Measurements from ENCODE around the gene SLC25A6. TPM values are rescaled to one million over a fixed set of nuclear protein-coding genes. Genes with fewer than 3 reads are reported as not detected.
A peak's percentile ranks its signal among the peaks of the same experiment; 100 is the strongest.

SLC25A6 gene
- total RNA-seq, 2 donors from 2014 or later = 402 to 411 TPM

GRCh38 chrX:1392376-1393068, 609 bp upstream of the SLC25A6 start:
- ATAC-seq (replicated peaks in 1 of 2) = peak; percentile 28 to 32
- peak overlapping the region; percentile 90 to 96 for H3K4me3 Mint-ChIP-seq
- H3K9me3 Mint-ChIP-seq = no peaks in the 10 kb centered on the region
- H3K36me3 Mint-ChIP-seq (ENCODE audit: insufficient read depth in 2 of 2) = peaks cover 23 to 43% of the 10 kb centered on the region in 2 donors
- no peak for DNase-seq
- H3K27me3 Mint-ChIP-seq (ENCODE audit: low read depth) = no peaks in the 10 kb centered on the region
- H3K4me1 Mint-ChIP-seq (ENCODE audit: low read depth) = peaks cover 64% of the 10 kb centered on the region
- peak overlapping the region; percentile 95 for H3K27ac Mint-ChIP-seq

GRCh38 chrX:1391370-1391706, 575 bp downstream of the SLC25A6 start:
- Mint-ChIP-seq H3K27ac (peak overlapping the region; percentile 84), H3K9me3 (no peaks in the 10 kb centered on the region), H3K36me3 (ENCODE audit: insufficient read depth in 2 of 2) (peaks cover 27 to 43% of the 10 kb centered on the region in 2 donors), H3K4me1 (ENCODE audit: low read depth) (peaks cover 74% of the 10 kb centered on the region), H3K27me3 (ENCODE audit: low read depth) (no peaks in the 10 kb centered on the region), H3K4me3 (peak overlapping the region; percentile 90 to 96)
- DNase-seq = no peak
- ATAC-seq (replicated peaks in 1 of 2) = no peak

- H3K27ac Mint-ChIP-seq = peak overlapping the region; percentile 84
- peaks cover 70% of the 10 kb centered on the region for H3K4me1 Mint-ChIP-seq (ENCODE audit: low read depth)
- H3K27me3 Mint-ChIP-seq (ENCODE audit: low read depth) = no peaks in the 10 kb centered on the region
- peak overlapping the region; percentile 90 to 96 for H3K4me3 Mint-ChIP-seq
- DNase-seq (no peak), ATAC-seq (replicated peaks in 1 of 2) (no peak)
- H3K9me3 Mint-ChIP-seq = no peaks in the 10 kb centered on the region
- peaks cover 23 to 39% of the 10 kb centered on the region in 2 donors for H3K36me3 Mint-ChIP-seq (ENCODE audit: insufficient read depth in 2 of 2)
Observed at GRCh38 chrX:1390621-1391369, 1.1 kb downstream of the SLC25A6 start.

GRCh38 chrX:1389993-1390285, 2.0 kb downstream of the SLC25A6 start:
- no peaks in the 10 kb centered on the region for H3K27me3 Mint-ChIP-seq (ENCODE audit: low read depth)
- H3K27ac Mint-ChIP-seq = no peak overlapping the region
- H3K4me3 Mint-ChIP-seq = peak overlapping the region; percentile 50 to 61
- peaks cover 17 to 40% of the 10 kb centered on the region in 2 donors for H3K36me3 Mint-ChIP-seq (ENCODE audit: insufficient read depth in 2 of 2)
- H3K4me1 Mint-ChIP-seq (ENCODE audit: low read depth) = peaks cover 62% of the 10 kb centered on the region
- H3K9me3 Mint-ChIP-seq = no peaks in the 10 kb centered on the region
- ATAC-seq (replicated peaks in 1 of 2) (no peak), DNase-seq (no peak)

GRCh38 chrX:1389181-1389992, 2.5 kb downstream of the SLC25A6 start:
- Mint-ChIP-seq H3K36me3 (ENCODE audit: insufficient read depth in 2 of 2) (peaks cover 20 to 45% of the 10 kb centered on the region in 2 donors), H3K27me3 (ENCODE audit: low read depth) (no peaks in the 10 kb centered on the region), H3K9me3 (no peaks in the 10 kb centered on the region), H3K4me3 (peak overlapping the region; percentile 52 to 61), H3K27ac (peak overlapping the region; percentile 60), H3K4me1 (ENCODE audit: low read depth) (peaks cover 59% of the 10 kb centered on the region)
- ATAC-seq (replicated peaks in 1 of 2) = no peak
- DNase-seq = no peak

GRCh38 chrX:1388651-1389050, 3.3 kb downstream of the SLC25A6 start:
- Mint-ChIP-seq H3K27ac (peak overlapping the region; percentile 87), H3K9me3 (no peaks in the 10 kb centered on the region), H3K27me3 (ENCODE audit: low read depth) (no peaks in the 10 kb centered on the region), H3K4me1 (ENCODE audit: low read depth) (peaks cover 51% of the 10 kb centered on the region), H3K4me3 (peak overlapping the region; percentile 42 to 52), H3K36me3 (ENCODE audit: insufficient read depth in 2 of 2) (peaks cover 20 to 43% of the 10 kb centered on the region in 2 donors)
- DNase-seq = no peak
- no peak for ATAC-seq (replicated peaks in 1 of 2)

- Mint-ChIP-seq H3K4me3 (no peak overlapping the region), H3K9me3 (no peaks in the 10 kb centered on the region)
Observed at GRCh38 chrX:1387141-1387776, 4.7 kb downstream of the SLC25A6 start.

GRCh38 chrX:1386338-1387127, 5.4 kb downstream of the SLC25A6 start:
- ATAC-seq (replicated peaks in 1 of 2) = no peak
- Mint-ChIP-seq H3K36me3 (ENCODE audit: insufficient read depth in 2 of 2) (peaks cover 17 to 41% of the 10 kb centered on the region in 2 donors), H3K9me3 (no peaks in the 10 kb centered on the region), H3K4me1 (ENCODE audit: low read depth) (peaks cover 44% of the 10 kb centered on the region), H3K4me3 (no peak overlapping the region), H3K27ac (peak overlapping the region; percentile 28), H3K27me3 (ENCODE audit: low read depth) (no peaks in the 10 kb centered on the region)
- no peak for DNase-seq

More at GRCh38 chrX:1387141-1387776, 4.7 kb downstream of the SLC25A6 start:
- H3K36me3 Mint-ChIP-seq (ENCODE audit: insufficient read depth in 2 of 2) = peaks cover 17 to 41% of the 10 kb centered on the region in 2 donors
- H3K27me3 Mint-ChIP-seq (ENCODE audit: low read depth) = no peaks in the 10 kb centered on the region
- H3K27ac Mint-ChIP-seq = no peak overlapping the region
- peaks cover 44% of the 10 kb centered on the region for H3K4me1 Mint-ChIP-seq (ENCODE audit: low read depth)
- ATAC-seq (replicated peaks in 1 of 2) = no peak
- DNase-seq = no peak

GRCh38 chrX:1385253-1386223, 6.4 kb downstream of the SLC25A6 start:
- Mint-ChIP-seq H3K27me3 (ENCODE audit: low read depth) (no peaks in the 10 kb centered on the region), H3K9me3 (no peaks in the 10 kb centered on the region), H3K27ac (no peak overlapping the region), H3K36me3 (ENCODE audit: insufficient read depth in 2 of 2) (peaks cover 17 to 37% of the 10 kb centered on the region in 2 donors), H3K4me3 (no peak overlapping the region), H3K4me1 (ENCODE audit: low read depth) (peaks cover 37% of the 10 kb centered on the region)
- ATAC-seq (replicated peaks in 1 of 2) (peak in 1 of 2 donors; percentile 13), DNase-seq (no peak)

GRCh38 chrX:1384658-1385252, 7.2 kb downstream of the SLC25A6 start:
- Mint-ChIP-seq H3K4me3 (no peak overlapping the region), H3K9me3 (no peaks in the 10 kb centered on the region), H3K27me3 (ENCODE audit: low read depth) (no peaks in the 10 kb centered on the region), H3K27ac (no peak overlapping the region), H3K36me3 (ENCODE audit: insufficient read depth in 2 of 2) (peaks cover 17 to 37% of the 10 kb centered on the region in 2 donors), H3K4me1 (ENCODE audit: low read depth) (peaks cover 31% of the 10 kb centered on the region)
- DNase-seq = no peak
- ATAC-seq (replicated peaks in 1 of 2) = peak in 1 of 2 donors; percentile 13

- Mint-ChIP-seq H3K4me1 (ENCODE audit: low read depth) (no peaks in the 10 kb centered on the region), H3K4me3 (no peak overlapping the region), H3K36me3 (ENCODE audit: insufficient read depth in 2 of 2) (peaks cover 3 to 14% of the 10 kb centered on the region in 2 donors), H3K9me3 (no peaks in the 10 kb centered on the region), H3K27ac (no peak overlapping the region), H3K27me3 (ENCODE audit: low read depth) (no peaks in the 10 kb centered on the region)
- ATAC-seq (replicated peaks in 1 of 2) = no peak
- no peak for DNase-seq
Observed at GRCh38 chrX:1380672-1381233, 11.2 kb downstream of the SLC25A6 start.
